ENCODE results near the gene MRTFB.
A peak's percentile ranks its signal among the peaks of the same experiment; 100 is the strongest.

- TF ChIP-seq, protein P1, sequence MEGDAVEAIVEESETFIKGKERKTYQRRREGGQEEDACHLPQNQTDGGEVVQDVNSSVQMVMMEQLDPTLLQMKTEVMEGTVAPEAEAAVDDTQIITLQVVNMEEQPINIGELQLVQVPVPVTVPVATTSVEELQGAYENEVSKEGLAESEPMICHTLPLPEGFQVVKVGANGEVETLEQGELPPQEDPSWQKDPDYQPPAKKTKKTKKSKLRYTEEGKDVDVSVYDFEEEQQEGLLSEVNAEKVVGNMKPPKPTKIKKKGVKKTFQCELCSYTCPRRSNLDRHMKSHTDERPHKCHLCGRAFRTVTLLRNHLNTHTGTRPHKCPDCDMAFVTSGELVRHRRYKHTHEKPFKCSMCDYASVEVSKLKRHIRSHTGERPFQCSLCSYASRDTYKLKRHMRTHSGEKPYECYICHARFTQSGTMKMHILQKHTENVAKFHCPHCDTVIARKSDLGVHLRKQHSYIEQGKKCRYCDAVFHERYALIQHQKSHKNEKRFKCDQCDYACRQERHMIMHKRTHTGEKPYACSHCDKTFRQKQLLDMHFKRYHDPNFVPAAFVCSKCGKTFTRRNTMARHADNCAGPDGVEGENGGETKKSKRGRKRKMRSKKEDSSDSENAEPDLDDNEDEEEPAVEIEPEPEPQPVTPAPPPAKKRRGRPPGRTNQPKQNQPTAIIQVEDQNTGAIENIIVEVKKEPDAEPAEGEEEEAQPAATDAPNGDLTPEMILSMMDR (conservative IDR thresholded peaks at IDR 0.05): peak; percentile 78
- TF ChIP-seq EZH2 (IDR thresholded peaks at IDR 0.05; ENCODE audit: low read depth): no peak
Observed at GRCh38 chr16:14289692-14290340, 218.7 kb downstream of the MRTFB start.

Measured in PC-9 (cell line).